ENCODE results near the gene P2RY11. TPM values are rescaled to one million over a fixed set of nuclear protein-coding genes. Genes with fewer than 3 reads are reported as not detected.

The P2RY11 gene
- total RNA-seq, 1 experiment from 2014 or later, result 23.7 TPM

GRCh38 chr19:10069046-10069445 lies 42.4 kb upstream of the P2RY11 start:
- intact Hi-C loops (cut with micrococcal nuclease; ENCODE audit: unreplicated experiment), result no loop called here
- ChIA-PET POLR2A (ENCODE audit: unreplicated experiment) (no interaction called here), CTCF (interaction anchor here (0.7 kb wide), 1 partner anchor 975 kb away, joined by 8 read pairs; no protein-coding TSS in a partner anchor)
- H3K9me2 ChIP-seq (ENCODE audit: insufficient read depth), result no peaks in the 10 kb centered on the region
- H2AFZ ChIP-seq, result no peak overlapping the region
- H3K36me3 ChIP-seq (ENCODE audit: low read depth), result no peaks in the 10 kb centered on the region
- DNase-seq, result no peak
- H3K27ac ChIP-seq, result no peak overlapping the region
- no peaks in the 10 kb centered on the region for H3K79me2 ChIP-seq (ENCODE audit: low read depth)
- H3K27me3 ChIP-seq (ENCODE audit: insufficient read depth, low read depth), result peaks cover 87% of the 10 kb centered on the region
- H3K4me2 ChIP-seq, result no peak overlapping the region
- no peaks in the 10 kb centered on the region; the same call in 1 of the 2 replicates for H4K20me1 ChIP-seq (ENCODE audit: insufficient read depth)
- no peak for TF ChIP-seq EZH2 (IDR thresholded peaks at IDR 0.05; ENCODE audit: low read depth)
- H3K9me3 ChIP-seq (ENCODE audit: insufficient read depth, low read depth), result 0 out of 2 replicates have a peak, but pooled peaks cover 1% of the 10 kb centered on the region
- BruUV-seq (replicated peaks), result no TSS peak
- H3K4me1 ChIP-seq (replicated peaks; ENCODE audit: insufficient read depth), result no peaks in the 10 kb centered on the region
- H3K4me3 ChIP-seq, result no peak overlapping the region
- H3F3A ChIP-seq (ENCODE audit: insufficient read depth, low read depth), result no peaks in the 10 kb centered on the region

GRCh38 chr19:10070730-10071446 lies 40.6 kb upstream of the P2RY11 start:
- Histone ChIP-seq H3K9me2 (ENCODE audit: insufficient read depth) (no peaks in the 10 kb centered on the region), H4K20me1 (ENCODE audit: insufficient read depth) (no peaks in the 10 kb centered on the region; the same call in 1 of the 2 replicates), H3K4me1 (replicated peaks; ENCODE audit: insufficient read depth) (no peaks in the 10 kb centered on the region), H2AFZ (no peak overlapping the region), H3K9me3 (ENCODE audit: insufficient read depth, low read depth) (0 out of 2 replicates have a peak, but pooled peaks cover 3% of the 10 kb centered on the region), H3K27ac (no peak overlapping the region), H3K27me3 (ENCODE audit: insufficient read depth, low read depth) (peaks cover 75% of the 10 kb centered on the region), H3K4me2 (no peak overlapping the region), H3K79me2 (ENCODE audit: low read depth) (no peaks in the 10 kb centered on the region), H3K4me3 (no peak overlapping the region), H3K36me3 (ENCODE audit: low read depth) (no peaks in the 10 kb centered on the region), H3F3A (ENCODE audit: insufficient read depth, low read depth) (no peaks in the 10 kb centered on the region)
- DNase-seq, result no peak
- CTCF ChIA-PET, result no interaction called here
- BruUV-seq (replicated peaks), result no TSS peak
- POLR2A ChIA-PET (ENCODE audit: unreplicated experiment), result no interaction called here
- no peak for TF ChIP-seq EZH2 (IDR thresholded peaks at IDR 0.05; ENCODE audit: low read depth)
- TF ChIP-seq CTCF (conservative IDR thresholded peaks at IDR 0.05), result no peak
- intact Hi-C loops (cut with micrococcal nuclease; ENCODE audit: unreplicated experiment), result no loop called here

GRCh38 chr19:10074153-10074552 lies 37.3 kb upstream of the P2RY11 start:
- no peak overlapping the region for H3K4me3 ChIP-seq
- H3K4me1 ChIP-seq (replicated peaks; ENCODE audit: insufficient read depth), result no peaks in the 10 kb centered on the region
- intact Hi-C loops (cut with micrococcal nuclease; ENCODE audit: unreplicated experiment), result no loop called here
- ChIA-PET POLR2A (ENCODE audit: unreplicated experiment) (no interaction called here), CTCF (no interaction called here)
- no TSS peak for BruUV-seq (replicated peaks)
- H3K36me3 ChIP-seq (ENCODE audit: low read depth), result no peaks in the 10 kb centered on the region
- H3K9me2 ChIP-seq (ENCODE audit: insufficient read depth), result no peaks in the 10 kb centered on the region
- H3F3A ChIP-seq (ENCODE audit: insufficient read depth, low read depth), result no peaks in the 10 kb centered on the region
- peak; percentile 58 for TF ChIP-seq CTCF (conservative IDR thresholded peaks at IDR 0.05)
- no peak for TF ChIP-seq EZH2 (IDR thresholded peaks at IDR 0.05; ENCODE audit: low read depth)
- DNase-seq, result no peak
- H3K4me2 ChIP-seq, result no peak overlapping the region
- H3K79me2 ChIP-seq (ENCODE audit: low read depth), result no peaks in the 10 kb centered on the region
- H2AFZ ChIP-seq, result no peak overlapping the region
- H3K9me3 ChIP-seq (ENCODE audit: insufficient read depth, low read depth), result 0 out of 2 replicates have a peak, but pooled peaks cover 3% of the 10 kb centered on the region
- peaks cover 78% of the 10 kb centered on the region for H3K27me3 ChIP-seq (ENCODE audit: insufficient read depth, low read depth)
- H4K20me1 ChIP-seq (ENCODE audit: insufficient read depth), result no peaks in the 10 kb centered on the region; the same call in 1 of the 2 replicates
- no peak overlapping the region for H3K27ac ChIP-seq

Data from PC-9 (cell line).